Fibroblast of skin of right biceps (primary cell): ENCODE measurements around the gene LRRC75B.
A peak's percentile ranks its signal among the peaks of the same experiment; 100 is the strongest.
"Not testable (repeated sequence)": the region's sequence is repeated elsewhere in the genome, so short reads cannot be mapped to it uniquely, and the experiment has no call there.

ENCODE experiments used
- DNase-seq: peaks from one replicate; pipeline ENCODE4 v3.0.0-alpha.2; 2013

Gene LRRC75B

DNA sequence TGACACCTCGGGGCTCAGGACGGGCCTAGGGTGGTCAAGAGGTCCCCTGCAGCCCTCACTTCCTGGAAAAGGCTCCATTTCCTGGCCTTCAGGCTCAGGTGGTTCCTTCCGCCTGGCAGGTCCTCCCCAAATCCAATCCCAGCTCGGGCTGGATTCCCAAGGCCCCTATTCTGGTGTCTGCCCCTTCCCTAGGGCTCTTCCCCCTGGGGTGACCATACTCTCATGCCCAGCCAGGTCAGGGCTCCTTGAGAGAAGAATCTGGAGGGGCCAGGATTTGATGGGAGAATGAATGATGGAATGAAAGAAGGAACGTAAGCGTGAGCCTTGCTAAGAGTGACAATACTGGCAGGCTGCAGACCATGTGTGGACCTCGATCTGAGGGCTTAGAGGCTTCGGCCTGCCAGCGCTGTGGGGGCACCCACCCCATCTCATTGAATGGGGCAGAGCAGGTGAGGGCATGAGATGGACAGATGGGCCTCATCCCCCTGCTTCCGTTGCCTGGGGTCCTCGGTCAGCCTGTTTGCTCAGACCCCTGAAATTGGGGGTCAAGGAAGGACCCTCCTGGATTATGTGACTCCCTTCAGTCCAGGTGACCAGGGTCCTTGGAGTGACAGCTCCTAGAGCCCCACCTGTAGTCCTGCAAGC lies 9.4 kb upstream of the LRRC75B start:
- DNase-seq: not testable (repeated sequence)

DNA sequence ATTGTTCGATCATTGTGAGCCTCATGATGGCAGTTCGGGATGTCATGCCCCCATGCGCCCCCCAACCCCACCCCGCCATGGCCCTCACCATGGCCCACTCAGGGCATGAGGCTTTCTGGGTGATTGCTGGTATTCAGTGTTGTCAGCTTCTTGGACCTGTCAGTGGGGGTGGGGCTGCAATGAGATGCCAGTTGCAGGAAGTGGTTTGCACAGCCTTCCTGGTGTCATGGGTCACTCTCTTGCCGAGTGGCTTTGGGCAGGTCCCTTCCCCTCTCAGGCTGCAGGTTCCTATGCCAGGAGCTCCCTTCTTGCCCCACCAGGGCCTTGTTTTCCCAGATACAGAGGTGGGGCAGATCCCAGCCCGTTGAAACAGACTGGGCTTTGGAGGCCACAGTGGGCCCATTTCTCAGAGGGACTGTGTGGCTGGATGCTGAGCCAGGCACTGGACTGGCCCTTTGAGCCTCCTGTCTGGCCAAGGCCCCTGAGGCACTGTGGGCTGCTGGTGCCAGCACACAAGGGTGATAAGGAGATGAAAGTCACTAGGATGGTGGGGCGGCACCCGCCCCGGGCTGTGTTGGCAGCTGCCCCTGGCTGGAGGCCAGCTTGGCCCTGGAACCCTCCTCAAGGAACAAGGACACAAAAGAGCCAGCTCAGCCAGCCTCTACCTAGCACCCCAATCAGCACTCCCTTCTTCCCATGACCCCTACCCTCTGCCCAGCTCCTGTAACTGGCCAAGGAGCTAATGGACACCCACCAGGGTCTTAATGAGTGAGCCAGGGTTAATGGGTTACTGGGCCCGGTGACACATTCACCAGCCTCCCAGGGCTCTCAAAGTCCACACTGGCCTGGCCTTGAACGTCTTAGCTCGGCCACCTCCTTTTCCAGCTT lies 8.6 kb upstream of the LRRC75B start:
- DNase-seq: no peak

DNA sequence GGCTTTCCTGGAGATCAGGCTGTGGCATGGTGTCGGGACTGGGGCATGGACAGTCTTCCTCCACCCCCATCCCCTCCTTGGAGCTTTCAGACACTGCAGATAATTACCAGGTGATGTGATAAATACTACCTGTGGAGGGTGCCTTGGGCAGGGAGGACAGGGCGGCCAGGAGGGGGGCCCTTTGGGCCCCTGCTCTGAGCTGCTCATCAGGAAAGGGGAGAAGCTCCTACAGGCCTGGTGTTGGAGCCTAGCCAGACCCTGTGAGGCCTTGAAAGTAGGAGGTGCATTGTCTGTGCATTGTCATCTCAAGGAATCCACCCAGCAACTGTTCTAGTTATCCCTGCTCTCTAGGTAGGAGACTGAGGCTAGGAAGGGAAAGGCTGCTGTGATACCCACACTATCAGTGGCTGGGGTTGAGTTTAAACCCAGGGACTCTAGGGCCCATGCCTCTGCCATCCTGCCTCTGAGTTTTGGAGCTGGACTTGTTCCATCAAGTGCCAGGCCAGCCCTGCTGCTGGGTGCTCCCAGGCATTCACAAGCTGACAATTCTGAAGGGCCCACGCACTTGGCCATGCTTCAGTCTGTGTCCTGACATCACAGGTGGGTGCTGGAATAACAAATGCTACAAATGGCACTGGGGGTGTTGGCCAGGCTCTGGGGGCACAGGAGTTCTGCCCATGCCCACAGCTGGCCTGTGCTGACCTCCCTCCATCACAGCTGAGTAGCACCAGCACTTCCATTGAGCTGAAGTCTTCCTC lies 7.3 kb upstream of the LRRC75B start:
- DNase-seq: peak; percentile 21

DNA sequence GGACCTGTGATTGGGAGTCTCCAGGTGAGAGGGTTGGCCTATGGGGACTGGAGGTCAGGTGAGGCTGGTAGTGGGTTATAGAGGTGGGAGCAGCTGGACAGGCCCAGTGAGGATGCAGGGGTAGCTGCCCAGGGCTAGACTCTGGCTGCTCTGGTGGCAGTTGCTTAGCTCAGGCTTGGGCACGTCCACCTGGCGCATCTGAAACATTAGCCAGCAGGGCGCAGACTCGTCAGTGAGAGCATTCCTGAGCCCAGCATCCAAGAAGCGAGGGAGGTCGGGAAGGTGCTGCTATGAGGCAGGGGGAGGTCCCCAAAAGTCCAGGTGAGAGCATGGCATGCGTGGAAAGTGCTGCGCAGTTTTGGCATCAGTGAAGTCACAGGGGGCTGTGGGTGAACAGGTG lies 6.6 kb upstream of the LRRC75B start:
- no peak for DNase-seq

DNA sequence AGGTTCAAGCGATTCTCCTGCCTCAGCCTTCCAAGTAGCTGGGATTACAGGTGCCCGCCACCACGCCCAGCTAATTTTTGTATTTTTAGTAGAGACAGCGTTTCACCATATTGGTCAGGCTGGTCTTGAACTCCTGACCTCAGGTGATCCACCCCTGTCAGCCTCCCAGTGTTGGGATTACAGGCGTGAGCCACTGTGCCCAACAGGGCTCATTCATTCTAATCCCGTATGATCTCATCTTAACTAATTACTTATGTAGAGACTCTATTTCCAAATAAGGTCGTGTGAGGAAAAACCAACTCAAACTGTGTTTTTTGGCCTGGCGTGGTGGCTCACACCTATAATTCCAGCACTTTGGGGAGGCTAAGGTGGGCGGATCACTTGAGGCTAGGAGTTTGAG lies 4.2 kb upstream of the LRRC75B start:
- DNase-seq: not testable (repeated sequence)

DNA sequence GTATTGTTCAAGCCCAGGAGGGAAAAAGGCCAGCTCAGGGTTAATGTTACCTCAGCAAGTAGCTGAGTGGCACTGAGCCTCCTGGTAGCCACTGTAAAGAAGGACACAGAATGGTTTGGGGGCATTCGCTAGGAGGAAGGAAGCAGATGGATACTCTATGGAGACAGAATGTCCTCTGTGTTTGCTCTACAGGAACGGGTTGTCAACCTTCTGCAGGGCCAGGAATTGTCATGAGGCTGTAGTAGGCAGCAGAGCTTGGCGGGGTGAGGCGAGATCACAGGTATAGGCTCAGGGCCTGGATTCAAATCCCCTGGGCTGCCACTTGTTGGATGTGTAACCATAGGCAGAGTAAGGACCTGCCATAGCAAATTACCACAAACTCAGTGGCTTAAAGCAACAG lies 3.0 kb upstream of the LRRC75B start:
- DNase-seq: no peak

DNA sequence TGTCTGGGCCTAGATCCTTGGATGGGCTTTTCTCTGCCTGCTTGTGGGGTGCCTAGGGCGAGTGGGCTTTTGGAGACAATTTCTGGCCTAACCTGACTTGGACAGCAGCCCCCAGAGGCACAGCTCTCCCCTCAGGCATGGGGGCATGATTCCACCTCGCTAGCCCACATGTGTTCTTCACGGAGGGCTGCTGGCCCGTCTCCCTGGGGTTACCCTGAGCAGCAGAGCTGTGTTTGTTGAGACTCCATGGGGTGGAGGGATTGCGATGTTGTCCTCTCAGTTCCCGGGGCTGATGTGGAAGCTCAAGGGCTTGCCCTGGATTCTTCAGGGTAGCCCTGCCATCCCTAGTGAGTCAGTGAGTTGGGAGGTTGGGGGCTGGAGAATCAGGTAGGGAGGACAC lies 2.4 kb upstream of the LRRC75B start:
- no peak for DNase-seq

DNA sequence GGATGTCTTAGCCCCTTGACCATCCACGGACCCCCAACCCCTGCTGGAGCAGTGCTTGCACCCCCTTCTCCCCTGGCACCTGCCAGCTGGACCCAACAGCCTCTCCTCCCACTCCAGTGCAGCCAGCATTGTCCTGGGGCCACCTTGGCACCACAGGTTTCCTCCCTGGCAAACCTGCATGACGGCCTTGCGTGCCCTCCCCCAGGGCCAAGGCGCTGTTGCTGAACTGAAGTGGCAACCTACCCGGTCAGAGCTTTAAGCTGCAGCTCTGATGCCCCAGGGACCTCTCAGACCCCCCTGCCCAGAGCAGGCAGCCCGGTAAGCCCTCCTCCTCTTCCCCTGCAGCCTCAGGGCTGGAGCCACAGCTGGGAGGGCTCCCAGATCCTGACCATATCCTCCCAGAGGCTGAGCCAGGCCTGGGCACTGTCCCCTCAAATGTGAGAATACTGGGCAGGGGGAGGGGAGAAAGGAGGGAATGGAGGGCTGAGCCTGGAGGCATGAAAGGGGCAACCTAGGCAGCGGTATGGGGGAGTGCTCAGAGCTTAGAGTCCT lies 1.8 kb upstream of the LRRC75B start:
- no peak for DNase-seq

DNA sequence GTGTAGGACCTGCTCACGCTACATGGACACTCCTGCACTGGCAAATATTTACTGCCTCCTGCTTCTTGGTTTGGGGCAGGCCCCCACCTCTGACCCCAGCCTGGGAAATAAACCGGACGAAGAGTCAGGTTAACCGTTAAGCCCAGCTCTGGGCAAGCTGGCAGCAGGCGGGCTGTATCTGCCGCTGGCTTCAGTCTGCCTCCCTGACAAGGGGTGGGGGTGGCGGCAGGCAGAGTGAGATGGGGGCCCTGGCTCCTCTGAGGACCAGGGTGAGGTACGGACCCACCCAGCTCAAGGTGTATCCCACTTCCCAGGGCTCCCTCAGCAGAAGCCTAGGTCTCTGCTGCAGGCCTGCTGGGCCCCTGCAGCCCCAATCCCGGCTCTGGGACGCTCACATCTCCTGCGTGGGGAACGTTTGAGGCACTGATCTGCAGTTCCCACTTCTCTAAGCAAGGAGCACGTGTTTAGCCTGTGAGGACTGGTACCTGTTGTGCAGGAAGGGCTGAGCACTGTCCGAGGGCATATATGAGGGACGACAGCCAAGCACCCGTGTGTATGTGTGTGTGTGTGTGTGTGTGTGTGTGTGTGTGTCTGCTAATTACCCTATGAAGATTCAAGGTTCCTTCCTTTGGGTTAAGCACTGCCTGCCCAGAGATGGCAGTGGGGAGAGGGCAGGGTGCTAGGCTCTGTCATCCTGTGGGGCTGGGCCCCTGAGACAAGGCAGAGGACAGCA lies 1.1 kb upstream of the LRRC75B start:
- DNase-seq: no peak

DNA sequence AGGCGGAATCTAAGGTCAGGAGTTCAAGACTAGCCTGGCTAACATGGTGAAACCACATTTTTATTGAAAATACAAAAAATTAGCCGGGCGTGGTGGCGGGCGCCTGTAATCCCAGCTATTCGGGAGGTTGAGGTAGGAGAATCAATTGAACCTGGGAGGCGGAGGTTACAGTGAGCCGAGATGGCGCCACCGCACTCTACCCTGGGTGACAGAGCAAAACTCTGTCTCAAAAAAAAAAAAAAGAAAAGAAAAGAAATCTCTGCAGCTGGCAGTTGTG lies 624 bp upstream of the LRRC75B start:
- DNase-seq: not testable (repeated sequence)

DNA sequence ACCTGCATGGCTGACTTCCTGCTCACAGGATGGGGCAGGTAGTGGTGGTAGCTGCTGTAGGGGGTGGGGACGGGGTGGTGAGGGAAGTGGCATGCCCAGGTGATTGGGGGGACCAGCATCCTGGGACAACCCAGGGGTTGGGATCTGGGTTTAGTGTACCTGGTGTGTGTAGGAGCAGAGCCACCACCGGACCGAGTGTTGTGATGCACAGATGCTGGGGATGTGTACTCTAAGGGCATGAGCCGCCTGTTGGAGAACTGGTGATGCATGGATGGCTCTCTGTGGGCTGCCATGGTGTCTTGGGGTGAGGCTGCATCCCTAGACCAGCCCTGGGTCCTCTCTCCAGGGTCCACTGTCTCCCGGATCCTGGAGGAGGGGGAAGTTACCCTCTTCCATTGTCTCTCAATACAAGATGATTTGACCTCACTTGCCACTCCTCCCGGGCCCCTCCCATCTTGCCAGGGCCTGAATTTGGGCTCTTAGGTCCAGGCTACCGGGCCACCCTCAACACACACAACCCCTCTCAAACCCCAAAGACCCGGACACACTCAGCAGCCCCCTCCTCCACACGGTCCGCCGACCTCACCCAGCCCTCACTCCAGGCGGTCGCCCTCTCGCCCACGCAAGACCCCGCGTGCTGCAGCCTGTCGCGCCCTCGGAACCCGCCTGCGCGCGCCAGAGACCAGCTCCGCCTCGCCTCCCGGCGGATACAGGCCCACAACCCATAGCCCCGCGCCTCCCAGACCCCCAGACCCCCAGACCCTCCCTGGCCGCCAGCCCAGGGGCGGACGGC lies 619 bp downstream of the LRRC75B start:
- no peak for DNase-seq

DNA sequence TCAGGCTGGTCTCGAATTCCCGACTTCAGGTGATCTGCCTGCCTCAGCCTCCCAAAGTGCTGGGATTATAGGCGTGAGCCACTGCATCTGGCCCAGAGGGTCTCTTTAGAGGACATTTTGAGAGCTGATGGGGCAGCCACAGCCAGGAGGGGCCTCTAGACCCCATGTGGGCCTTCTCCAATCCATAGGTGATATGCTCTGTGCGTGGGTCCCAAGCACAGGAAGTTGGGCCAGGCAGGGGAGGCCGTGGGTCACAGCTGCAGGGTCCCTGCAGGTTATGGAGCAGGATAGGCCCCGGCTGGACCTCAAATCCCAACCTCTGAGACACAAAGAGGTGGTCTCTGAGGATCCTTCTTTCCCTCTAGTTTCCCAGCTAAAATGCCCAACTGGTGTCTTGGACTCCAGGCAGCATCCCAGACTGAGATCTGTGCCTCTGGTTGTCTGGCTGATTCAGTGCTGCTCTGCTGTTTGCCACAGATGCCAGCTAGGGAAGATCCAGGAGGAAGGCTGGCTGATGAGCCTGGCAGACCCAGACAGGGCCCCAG lies 1.5 kb downstream of the LRRC75B start:
- DNase-seq: no peak

DNA sequence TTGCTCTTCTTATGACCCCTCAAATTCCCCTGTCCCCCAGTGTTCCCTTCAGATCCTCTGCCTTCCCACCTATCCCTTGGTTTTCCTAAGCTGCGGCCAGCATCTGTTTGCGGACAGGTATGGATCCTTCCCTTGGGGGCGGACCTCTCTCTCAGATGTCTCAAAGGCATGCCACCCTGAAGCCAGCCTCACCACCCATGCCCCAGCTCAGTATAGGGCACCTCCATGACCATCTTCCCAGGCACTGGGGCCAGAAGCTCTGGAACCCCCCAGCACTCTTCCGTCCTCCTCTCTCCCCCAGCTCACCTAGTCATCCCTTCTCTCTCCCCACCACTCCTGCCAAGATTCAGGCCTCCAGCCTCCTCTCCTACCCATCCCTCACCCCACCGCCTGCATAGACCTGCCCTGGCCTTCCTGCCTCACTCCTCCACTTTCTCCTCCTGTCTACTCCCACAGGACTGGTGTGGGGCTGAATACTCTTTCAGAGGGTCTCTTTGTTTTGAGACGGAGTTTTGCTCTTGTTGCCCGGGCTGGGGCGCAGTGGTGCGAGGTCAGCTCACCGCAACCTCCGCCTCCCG lies 2.2 kb downstream of the LRRC75B start:
- no peak for DNase-seq

DNA sequence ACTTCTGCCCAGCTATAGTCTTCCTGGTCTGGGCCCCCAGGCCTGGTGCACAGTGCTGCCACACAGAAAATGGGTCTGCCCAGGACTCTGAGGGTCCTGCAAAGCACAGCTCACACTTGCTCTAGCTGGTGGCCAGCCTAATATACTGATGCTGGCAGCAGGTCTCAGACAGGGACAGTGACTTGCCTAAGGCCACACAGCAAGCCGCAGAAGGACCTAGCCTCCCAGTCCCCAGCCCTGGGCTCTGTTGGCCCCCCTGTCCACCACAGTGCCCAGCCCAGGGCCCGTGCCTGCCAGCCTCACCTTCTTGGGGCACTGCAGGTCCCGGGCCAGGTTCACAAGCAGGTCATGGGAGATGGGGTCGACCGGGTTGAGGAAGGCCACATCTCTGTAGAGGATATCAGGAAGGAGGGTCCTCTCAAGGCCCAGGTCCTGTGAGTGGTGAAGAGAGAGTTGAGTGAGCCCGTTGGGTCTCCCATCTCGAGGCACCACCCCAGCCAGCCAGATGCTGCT lies 3.3 kb downstream of the LRRC75B start:
- DNase-seq: no peak

DNA sequence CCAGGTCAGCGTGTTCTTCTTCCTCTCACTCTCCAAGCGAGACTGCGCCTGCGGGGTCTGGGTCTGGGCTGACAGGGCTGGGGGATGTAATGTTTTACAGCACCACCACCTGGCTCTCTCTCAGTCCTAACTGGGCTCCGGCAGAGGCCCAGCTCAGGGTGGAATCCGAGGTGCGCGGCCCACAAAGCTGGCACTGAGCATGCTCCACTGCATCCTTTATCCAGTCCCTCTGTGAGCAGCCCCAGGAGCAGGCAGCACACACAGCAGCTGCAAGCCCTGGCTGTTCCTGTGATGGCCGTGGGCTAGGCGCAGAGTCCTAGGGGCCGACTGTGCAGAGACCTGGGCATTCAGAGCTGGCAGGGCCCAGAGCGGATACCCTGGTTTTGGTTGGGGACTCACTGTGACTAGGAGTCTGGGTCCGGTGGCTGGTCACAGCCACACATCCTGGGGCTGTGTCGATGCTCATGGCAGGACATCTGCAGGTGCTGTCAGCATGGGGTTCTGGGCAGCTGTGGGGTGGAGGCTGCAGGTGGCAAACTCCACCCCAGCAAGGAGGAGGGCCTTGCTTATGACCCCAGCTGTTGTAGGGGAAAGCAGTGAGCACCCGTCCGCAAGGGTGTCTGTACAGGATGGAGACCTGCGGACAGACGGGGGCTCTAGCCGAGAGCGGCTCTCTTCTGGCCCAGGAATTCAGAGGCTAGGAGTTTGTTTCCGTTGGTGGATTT lies 4.0 kb downstream of the LRRC75B start:
- DNase-seq: no peak

DNA sequence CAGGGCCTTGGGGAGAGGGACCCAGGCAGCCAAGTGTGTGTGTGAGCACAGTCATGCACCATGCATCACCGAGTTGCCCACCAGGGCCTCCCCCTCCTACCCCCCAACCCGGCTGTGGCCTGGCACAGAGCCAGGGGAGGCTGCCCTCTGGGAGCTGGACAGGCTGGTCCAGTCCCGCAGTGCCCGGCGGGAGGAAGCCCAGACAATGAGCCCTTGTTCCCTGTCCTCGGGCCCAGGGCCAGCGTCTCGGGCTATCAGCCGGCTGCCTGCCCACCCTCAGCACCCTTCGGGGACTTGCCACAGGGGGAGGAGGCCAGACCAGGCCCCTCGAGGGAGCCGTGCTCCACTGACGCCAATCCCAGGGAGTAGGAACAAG lies 4.5 kb downstream of the LRRC75B start:
- no peak for DNase-seq

DNA sequence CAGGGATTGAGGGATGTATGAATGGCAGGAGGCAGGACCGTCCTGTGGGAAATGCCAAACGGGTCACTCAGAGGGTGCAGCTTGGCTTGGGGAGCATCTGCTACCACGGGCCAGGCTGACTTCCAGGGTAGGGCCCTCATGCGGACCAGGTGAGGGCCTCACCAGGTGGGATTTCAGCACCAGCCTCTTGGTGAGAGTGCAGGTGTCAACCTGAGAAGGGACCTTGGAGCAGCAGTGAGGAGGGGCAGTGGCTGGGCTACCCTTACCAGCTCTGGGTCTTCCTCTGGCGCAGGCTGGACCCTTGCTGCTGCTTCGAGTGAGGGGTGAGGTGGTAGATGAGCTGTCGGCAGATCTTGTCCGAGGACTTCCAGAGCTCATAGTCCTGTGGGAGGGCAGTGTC lies 4.9 kb downstream of the LRRC75B start:
- no peak for DNase-seq

DNA sequence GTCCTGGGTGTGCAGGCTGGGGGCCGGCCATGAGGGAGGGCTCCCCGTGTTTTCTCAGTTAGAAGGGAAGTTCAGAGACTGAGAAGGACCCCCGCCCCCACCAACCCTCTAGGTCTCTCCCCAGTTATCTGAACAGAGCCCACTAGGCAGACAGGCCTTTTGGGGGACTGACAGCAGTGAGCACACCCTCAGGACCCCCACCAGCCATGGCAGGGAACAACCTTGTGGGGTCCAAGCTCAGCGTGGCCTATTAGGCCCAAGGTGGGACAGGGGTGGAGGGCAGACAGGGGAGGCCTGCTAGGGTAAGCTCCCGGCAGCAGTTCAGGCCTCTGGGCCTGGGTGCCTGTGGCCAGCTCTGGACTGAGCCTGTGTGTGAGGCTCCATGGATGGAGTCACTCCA lies 5.6 kb downstream of the LRRC75B start:
- no peak for DNase-seq

DNA sequence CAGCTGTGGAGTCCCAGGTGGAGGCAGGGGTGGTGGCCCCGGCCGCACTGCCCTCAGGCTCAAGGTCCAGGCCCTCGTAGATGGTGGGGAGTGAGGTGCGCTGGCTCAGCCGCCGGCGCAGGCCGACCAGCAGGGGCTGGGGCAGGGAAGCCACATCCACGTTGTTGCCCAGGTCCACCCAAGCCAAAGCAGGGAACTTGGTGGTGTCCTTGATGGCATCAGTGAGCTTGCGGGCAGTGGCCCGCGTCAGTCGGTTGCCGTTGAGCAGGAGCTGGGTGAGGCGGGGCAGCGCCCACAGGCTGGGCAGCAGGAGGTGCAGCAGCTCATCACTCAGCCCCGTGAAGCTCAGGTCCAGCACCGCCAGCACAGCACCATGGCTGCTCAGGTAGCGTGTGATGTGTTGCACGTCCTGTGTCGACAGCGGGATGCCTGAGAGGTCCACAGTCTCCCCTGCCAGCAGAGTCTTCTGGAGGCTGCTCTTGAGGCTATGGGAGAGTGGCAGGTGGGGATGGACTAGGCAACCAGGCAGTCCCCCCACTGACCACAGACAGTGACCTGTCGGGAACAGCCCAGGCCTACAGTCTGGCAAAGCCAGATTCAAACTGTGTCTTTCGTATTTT lies 6.8 kb downstream of the LRRC75B start:
- DNase-seq: no peak

DNA sequence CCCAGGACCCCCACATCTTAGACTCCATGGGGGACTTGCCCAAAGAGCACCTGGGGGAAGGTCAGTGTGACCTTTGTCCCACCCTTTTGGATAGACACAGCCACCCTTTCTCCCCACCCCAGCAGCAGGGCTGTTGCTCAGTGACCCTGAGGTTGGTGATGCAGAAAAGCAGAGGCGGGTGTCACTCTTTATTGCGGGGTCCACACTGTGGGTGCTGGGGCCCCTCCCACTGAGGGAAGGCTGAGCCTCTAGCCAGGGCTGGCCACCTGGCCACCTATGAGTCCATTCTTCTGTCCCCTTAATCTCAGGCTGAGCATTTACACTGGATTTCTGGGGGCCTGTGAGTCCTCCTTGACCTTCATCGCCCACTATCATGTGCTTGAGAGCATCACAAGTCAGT lies 7.4 kb downstream of the LRRC75B start:
- DNase-seq: no peak
